GM23248 (cell line): ENCODE results near the gene BIRC7. TPM values are rescaled to one million over a fixed set of nuclear protein-coding genes. Genes with fewer than 3 reads are reported as not detected.
A peak's percentile ranks its signal among the peaks of the same experiment; 100 is the strongest.

ENCODE experiments used
- DNase-seq: peaks from one replicate; pipeline ENCODE4 v3.0.0-alpha.2; 2015
- H2AFZ ChIP-seq: fragments of 200-600 bp; sonication (generic); 2 replicates; pipeline ENCODE4 v1.6.1; 2016; ENCODE audit warnings: antibody characterized with exemption
- H3F3A ChIP-seq: fragments of 200-600 bp; sonication (generic); 2 replicates; pipeline ENCODE4 v1.6.1; 2016; ENCODE audit warnings: mild to moderate bottlenecking, antibody characterized with exemption, mixed run types; ENCODE audit not compliant: insufficient read depth
- H3K27ac ChIP-seq: fragments of 200-600 bp; sonication (generic); 2 replicates; pipeline ENCODE4 v1.5.1; 2016; ENCODE audit warnings: mild to moderate bottlenecking
- H3K27me3 ChIP-seq: fragments of 200-600 bp; sonication (generic); replicated peaks from 2 replicates; pipeline ENCODE4 v1.6.1; 2016; ENCODE audit warnings: mild to moderate bottlenecking; ENCODE audit not compliant: insufficient read depth
- H3K36me3 ChIP-seq: fragments of 200-600 bp; sonication (generic); 2 replicates; pipeline ENCODE4 v1.6.1; 2016; ENCODE audit warnings: low read depth, mild to moderate bottlenecking
- H3K4me1 ChIP-seq: fragments of 200-600 bp; sonication (generic); 2 replicates; pipeline ENCODE4 v1.6.1; 2016; ENCODE audit warnings: mild to moderate bottlenecking; ENCODE audit not compliant: insufficient read depth
- H3K4me2 ChIP-seq: fragments of 200-600 bp; sonication (generic); one replicate; pipeline ENCODE4 v1.6.1; 2016; ENCODE audit warnings: mild to moderate bottlenecking; ENCODE audit not compliant: unreplicated experiment
- H3K4me3 ChIP-seq: fragments of 200-600 bp; sonication (generic); 2 replicates; pipeline ENCODE4 v1.5.1; 2016; ENCODE audit warnings: mild to moderate bottlenecking
- H3K79me2 ChIP-seq: fragments of 200-600 bp; sonication (generic); 2 replicates; pipeline ENCODE4 v1.6.1; 2016; ENCODE audit warnings: mild to moderate bottlenecking; ENCODE audit not compliant: insufficient read depth
- H3K9ac ChIP-seq: fragments of 200-600 bp; sonication (generic); 2 replicates; pipeline ENCODE4 v1.6.1; 2016; ENCODE audit warnings: mild to moderate bottlenecking
- H3K9me2 ChIP-seq: fragments of 200-600 bp; sonication (generic); 2 replicates; pipeline ENCODE4 v1.6.1; 2016; ENCODE audit warnings: mixed run types, mild to moderate bottlenecking, moderate library complexity; ENCODE audit not compliant: insufficient read depth
- H3K9me3 ChIP-seq: fragments of 200-600 bp; sonication (generic); one replicate; pipeline ENCODE4 v1.6.1; 2017; ENCODE audit warnings: low read depth
- H4K20me1 ChIP-seq: fragments of 200-600 bp; sonication (generic); 2 replicates; pipeline ENCODE4 v1.6.0; 2016; ENCODE audit not compliant: insufficient read depth
- EZH2 ChIP-seq: fragments of 200-600 bp; sonication (generic); IDR thresholded peaks from 2 replicates; pipeline ENCODE4 v1.6.1; 2018; ENCODE audit warnings: antibody characterized with exemption, mild to moderate bottlenecking; ENCODE audit not compliant: insufficient read depth, poor library complexity, severe bottlenecking
- EZH2phosphoT487 ChIP-seq: fragments of 200-600 bp; sonication (generic); IDR thresholded peaks from 2 replicates; pipeline ENCODE4 v1.6.1; 2018; ENCODE audit warnings: antibody characterized with exemption, moderate library complexity, mild to moderate bottlenecking, low read depth; ENCODE audit not compliant: insufficient read depth
- WGBS, 2 experiments: methylation state at CpG; one replicate each; pipeline ENCODE4 v1.1.6; 2015 to 2017; ENCODE audit warnings: low lambda C conversion rate in 2 of 2, low coverage in 1 of 2; ENCODE audit errors: missing lambda C conversion rate in 2 of 2; 5-methylcytosine and 5-hydroxymethylcytosine counted together
- in situ Hi-C: fragments of 300-500 bp; cut with MboI; formaldehyde crosslinking; loops from 2 replicates; pipeline ENCODE4 v1.15.0; 2020
- polyA plus RNA-seq: library from polyadenylated mRNA; unstranded; fragments of >200 nt; fragmentation: Nextera tagmentation; extraction: Ambion mirVana; gene quantifications from 2 replicates; pipeline ENCODE4 v1.2.1, GENCODE V29; 2016
- total RNA-seq: library from RNA; depleted of rRNA; stranded (reverse); fragments of >200 nt; shearing (Covaris generic); gene quantifications from 2 replicates; pipeline ENCODE4 v1.2.3, GENCODE V29; 2014; rRNA removed

BIRC7 gene, protein sequence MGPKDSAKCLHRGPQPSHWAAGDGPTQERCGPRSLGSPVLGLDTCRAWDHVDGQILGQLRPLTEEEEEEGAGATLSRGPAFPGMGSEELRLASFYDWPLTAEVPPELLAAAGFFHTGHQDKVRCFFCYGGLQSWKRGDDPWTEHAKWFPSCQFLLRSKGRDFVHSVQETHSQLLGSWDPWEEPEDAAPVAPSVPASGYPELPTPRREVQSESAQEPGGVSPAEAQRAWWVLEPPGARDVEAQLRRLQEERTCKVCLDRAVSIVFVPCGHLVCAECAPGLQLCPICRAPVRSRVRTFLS
- total RNA-seq (not detected in 2 replicates), polyA plus RNA-seq (not detected in 2 replicates)

- Histone ChIP-seq H3K27ac (no peak within 1 kb of the TSS), H3K4me1 (peaks cover 18% of the 10 kb centered on the region), H3K79me2 (no peaks in the 10 kb centered on the region), H3F3A (peaks cover 17% of the 10 kb centered on the region), H3K4me2 (no peak within 1 kb of the TSS), H3K9me2 (no peaks in the 10 kb centered on the region), H2AFZ (no peak within 1 kb of the TSS), H3K27me3 (no peaks in the 10 kb centered on the region), H3K9ac (no peak within 1 kb of the TSS), H3K9me3 (no peaks in the 10 kb centered on the region), H4K20me1 (no peaks in the 10 kb centered on the region), H3K4me3 (no peak within 1 kb of the TSS), H3K36me3 (no peaks in the 10 kb centered on the region)
- WGBS, 2 experiments = 49% methylated on average over 14 to 17 of the region's 17 CpGs
- in situ Hi-C loops = no loop called here
- no peak for TF ChIP-seq EZH2phosphoT487
- TF ChIP-seq EZH2 = no peak
- no peak for DNase-seq
These were observed at the start of gene BIRC7 for GRCh38 chr20:63235399-63235983. TSS of gene BIRC7 (plus strand) at chr20:63235905. CDS start at chr20:63236097, 192 bp downstream.

- Histone ChIP-seq H3K9me3 (no peaks in the 10 kb centered on the region), H3K4me3 (no peak overlapping the region), H3K4me2 (no peak overlapping the region), H3K9me2 (no peaks in the 10 kb centered on the region), H3K4me1 (no peaks in the 10 kb centered on the region; the same call in 1 of the 2 replicates), H2AFZ (no peak overlapping the region), H3K27me3 (peaks cover 10% of the 10 kb centered on the region; the same call in 1 of the 2 replicates), H4K20me1 (no peaks in the 10 kb centered on the region), H3K36me3 (no peaks in the 10 kb centered on the region), H3K9ac (no peak overlapping the region), H3K27ac (no peak overlapping the region), H3K79me2 (no peaks in the 10 kb centered on the region), H3F3A (no peaks in the 10 kb centered on the region)
- 75 to 80% methylated on average over 8 of the region's 8 CpGs for WGBS, 2 experiments
- in situ Hi-C loops = no loop called here
- no peak for TF ChIP-seq EZH2
- no peak for TF ChIP-seq EZH2phosphoT487
- no peak for DNase-seq
These were observed 49.6 kb upstream of the BIRC7 start for GRCh38 chr20:63186084-63186483.

DNA sequence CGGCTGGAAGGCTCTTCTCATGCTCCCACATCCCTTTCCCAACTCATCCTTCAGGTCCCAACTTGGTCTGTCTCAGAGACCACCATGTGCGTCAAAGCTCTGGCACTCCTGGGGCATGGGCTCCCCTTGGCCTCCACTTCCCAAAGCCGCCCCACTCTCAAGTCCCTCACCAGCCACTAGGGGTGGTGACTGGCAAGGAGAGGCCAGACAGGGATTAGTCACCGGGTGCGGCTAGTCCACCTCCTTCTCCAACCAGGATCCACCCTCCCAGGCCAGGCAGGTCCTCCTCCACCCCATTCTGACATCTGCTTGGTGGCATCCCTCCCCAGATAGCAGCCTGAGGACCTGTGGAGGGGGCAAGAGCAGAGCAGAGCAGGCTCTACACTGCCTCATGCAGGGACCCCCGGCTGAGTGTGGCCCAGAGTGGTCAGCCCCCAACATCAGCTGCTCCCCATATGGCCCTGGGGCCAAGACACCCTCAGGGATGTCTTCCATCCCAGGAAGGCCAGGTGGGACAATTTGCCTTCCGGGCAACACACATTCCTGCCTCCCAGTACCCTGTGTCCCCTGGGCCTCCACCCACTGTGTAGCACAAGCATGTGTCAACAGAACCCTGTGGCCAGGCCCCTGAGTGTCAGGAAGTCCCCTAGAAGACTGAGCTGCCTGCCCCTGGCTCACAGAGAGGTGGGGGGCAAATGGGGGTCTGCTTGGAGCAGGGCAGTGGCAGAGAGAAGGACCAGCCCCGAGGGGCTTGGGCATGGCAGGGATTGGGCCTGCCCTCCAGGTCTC, 49.0 kb upstream of the BIRC7 start:
- WGBS, 2 experiments = 69 to 75% methylated on average over 7 to 8 of the region's 8 CpGs
- in situ Hi-C loops = no loop called here
- no peaks in the 10 kb centered on the region; the same call in 1 of the 2 replicates for H3K4me1 ChIP-seq

More for the DNA sequence above, 49.0 kb upstream of the BIRC7 start:
- Histone ChIP-seq H3K9me3 (no peaks in the 10 kb centered on the region), H3K4me3 (no peak overlapping the region), H3K27ac (no peak overlapping the region), H3F3A (no peaks in the 10 kb centered on the region), H3K9me2 (no peaks in the 10 kb centered on the region), H3K4me2 (no peak overlapping the region), H2AFZ (no peak overlapping the region), H3K27me3 (0 out of 2 replicates have a peak, but pooled peaks cover 6% of the 10 kb centered on the region), H3K36me3 (no peaks in the 10 kb centered on the region), H3K79me2 (no peaks in the 10 kb centered on the region), H4K20me1 (no peaks in the 10 kb centered on the region), H3K9ac (no peak overlapping the region)
- TF ChIP-seq EZH2 (no peak), EZH2phosphoT487 (no peak)
- DNase-seq = peak; percentile 79
